Spleen (tissue), 11 donors: ENCODE data around the gene RBMS2. TPM values are rescaled to one million over a fixed set of nuclear protein-coding genes. Genes with fewer than 3 reads are reported as not detected.

Experiments used
- DNase-seq: peaks from one replicate; pipeline ENCODE4 v3.0.0-alpha.2; 2020
- H3K27ac ChIP-seq, 8 donors: fragments of 200-600 bp; sonication (generic) in 7 of 8; 1 replicate in 4 of 8; 2 replicates in 4 of 8; pipeline versions ENCODE4 v1.5.0 to v1.8.0; 2016 to 2021; ENCODE audit warnings: inconsistent platforms in 4 of 8, mild to moderate bottlenecking in 4 of 8, moderate library complexity in 1 of 8
- H3K27me3 ChIP-seq, 7 donors: fragments of 200-600 bp; sonication (generic) in 6 of 7; replicated peaks in 1 of 7; 1 replicate in 4 of 7; 2 replicates in 3 of 7; pipeline versions ENCODE4 v1.5.0 to v1.8.0; 2016 to 2021; ENCODE audit warnings: inconsistent platforms in 3 of 7, mild to moderate bottlenecking in 1 of 7
- H3K36me3 ChIP-seq, 6 donors: fragments of 200-600 bp; sonication (generic) in 5 of 6; 1 replicate in 4 of 6; 2 replicates in 2 of 6; pipeline versions ENCODE4 v1.5.0 to v1.8.0; 2016 to 2021; ENCODE audit warnings: inconsistent platforms in 2 of 6
- H3K4me1 ChIP-seq, 6 donors: fragments of 200-600 bp; sonication (generic) in 5 of 6; 1 replicate in 3 of 6; 2 replicates in 3 of 6; pipeline versions ENCODE4 v1.5.0 to v1.8.0; 2016 to 2021; ENCODE audit warnings: inconsistent platforms in 3 of 6
- H3K4me3 ChIP-seq, 8 donors: fragments of 200-600 bp; sonication (generic) in 7 of 8; 1 replicate in 4 of 8; 2 replicates in 4 of 8; pipeline versions ENCODE4 v1.5.0 to v1.8.0; 2016 to 2021; ENCODE audit warnings: inconsistent platforms in 4 of 8, mild to moderate bottlenecking in 4 of 8, moderate library complexity in 2 of 8
- H3K9me3 ChIP-seq, 8 donors: fragments of 200-600 bp; sonication (generic) in 7 of 8; 1 replicate in 4 of 8; 2 replicates in 4 of 8; pipeline versions ENCODE4 v1.5.0 to v1.8.0; 2016 to 2021; ENCODE audit warnings: inconsistent platforms in 4 of 8
- CTCF ChIP-seq, 11 experiments: fragments of 200-600 bp in 7 of 11; fragments of 450-650 bp in 4 of 11; sonication (generic) in 4 of 11; IDR thresholded peaks in 8 of 11; conservative IDR thresholded peaks in 3 of 11; 1 replicate in 7 of 11; 2 replicates in 4 of 11; pipeline versions ENCODE4 v1.4.0 to v1.8.0; 2016 to 2021; ENCODE audit warnings: antibody characterized with exemption in 11 of 11, inconsistent platforms in 4 of 11, mild to moderate bottlenecking in 1 of 11
- POLR2AphosphoS5 ChIP-seq, 3 donors: sonication (generic); formaldehyde crosslinking; IDR thresholded peaks; one replicate each; pipeline ENCODE4 v1.5.1; 2017; ENCODE audit warnings: antibody characterized with exemption in 3 of 3
- whole genome bisulfite sequencing, 5 donors: extraction: QIAGEN DNeasy Blood & Tissue Kit in 3 of 5; methylation state at CpG; one replicate each; pipeline versions ENCODE4 v1.1.5 to v1.1.7; 2013 to 2018; 5-methylcytosine and 5-hydroxymethylcytosine counted together
- intact Hi-C: fragments of 100-400 bp; cut with DNase I; formaldehyde crosslinking; loops from one replicate; pipeline ENCODE4 v1.15.0; 2023; ENCODE audit warnings: low total_unique reads
- polyA plus RNA-seq, 3 donors: library from polyadenylated mRNA; stranded (reverse); fragments of 200-250 nt; gene quantifications; one replicate each; pipeline ENCODE4 v1.2.1, GENCODE V29; 2013
- small RNA-seq, 4 donors: library from RNA; depleted of rRNA; stranded (forward); fragments of <200 nt; gene quantifications; one replicate each; pipeline ENCODE3, GENCODE V24; 2016
- total RNA-seq, 7 donors: library from RNA; depleted of rRNA in 3 of 7; stranded (reverse); fragments of >200 nt in 3 of 7; fragmentation: NEBNext Ultra II Directional in 4 of 7; extraction: Animal tissue kit (Norgen Biotek cat#: 25700) in 4 of 7; gene quantifications; one replicate each; pipeline versions ENCODE4 v1.1.0 to v1.2.1, GENCODE V29; 2016 to 2021
- donor health status: healthy with polysubstance abuse.
- donor health status: DM: no; HTN: no; CAD: no; lungs with moderate emphysema.
- donor health status: DM: no; HTN: no; CAD: no.
- donor health status: Bipolar disorder and iron deficiency.
- donor health status: healthy.
- donor health status: DM: no; HTN: no; CAD: no.
- donor health status: DM: yes; HTN: yes; CAD: no.

RBMS2 gene
- total and polyA plus RNA-seq, 10 donors = 3.0 to 65.4 (median 26.2) TPM

GRCh38 chr12:56645201-56645716, 123.6 kb downstream of the RBMS2 start:
- Histone ChIP-seq H3K27ac (peak overlapping the region; percentile 92 to 97 (median 94)), H3K27me3 (no peaks in the 10 kb centered on the region), H3K36me3 (peaks cover 3 to 47% (median 44%) of the 10 kb centered on the region in 6 donors), H3K4me3 (peak overlapping the region; percentile 76 to 99 (median 89)), H3K9me3 (no peaks in the 10 kb centered on the region), H3K4me1 (peaks cover 23 to 58% (median 42%) of the 10 kb centered on the region in 6 donors)
- DNase-seq = peak; percentile 83
- TF ChIP-seq POLR2AphosphoS5 (IDR thresholded peaks at IDR 0.05) (no peak), CTCF (IDR thresholded peaks at IDR 0.05 in 8 of 11, conservative IDR thresholded peaks at IDR 0.05 in 3 of 11) (peak in 1 of 11 experiments; percentile 4)
- 0 to 1% (median 1%) methylated on average over 29 of the region's 29 CpGs for WGBS, 5 donors
- intact Hi-C loops = loop anchor here (5.0 kb wide), 1 partner anchor 37 kb away; no protein-coding TSS in a partner anchor

Small RNA genes within 50 kb of the gene (small RNA-seq; reads per million reads assigned to genes)
- 0 reads per million in 4 donors for gene RNU6-343P
- 10,318 to 17,698 (median 15,211) reads per million in 4 donors for gene SNORD59A

Other genes with a start within 250 kb of the RBMS2 start
- gene CS, start 221.5 kb upstream of the RBMS2 start, total RNA-seq = 100 to 1,000 TPM; 115 to 141 (median 132) TPM
- gene CS, start 221.5 kb upstream of the RBMS2 start, polyA plus RNA-seq = 10 to 100 TPM; 35.6 to 45.8 (median 36.6) TPM
- gene CNPY2, start 205.8 kb upstream of the RBMS2 start, total RNA-seq = 10 to 100 TPM; 63.0 to 79.7 (median 71.9) TPM
- 10 to 100 TPM; 81.9 to 86.9 (median 86.7) TPM for gene CNPY2, start 205.8 kb upstream of the RBMS2 start, polyA plus RNA-seq
- gene PAN2, start 187.8 kb upstream of the RBMS2 start, total RNA-seq = 100 to 1,000 TPM in 4 of 7 donors, 10 to 100 TPM in 3; 47.4 to 132 (median 100) TPM
- 10 to 100 TPM; 34.8 to 56.5 (median 54.4) TPM for gene PAN2, start 187.8 kb upstream of the RBMS2 start, polyA plus RNA-seq
- 1 to 10 TPM; 1.1 to 4.5 (median 2.0) TPM for gene IL23A, start 182.9 kb upstream of the RBMS2 start, total RNA-seq
- 1 to 10 TPM; 1.8 to 4.0 (median 3.6) TPM for gene IL23A, start 182.9 kb upstream of the RBMS2 start, polyA plus RNA-seq
- 100 to 1,000 TPM; 219 to 262 (median 233) TPM for gene STAT2, start 161.7 kb upstream of the RBMS2 start, total RNA-seq
- 10 to 100 TPM; 41.5 to 89.7 (median 71.7) TPM for gene STAT2, start 161.7 kb upstream of the RBMS2 start, polyA plus RNA-seq
- gene APOF, start 159.0 kb upstream of the RBMS2 start, total RNA-seq = not detected
- gene APOF, start 159.0 kb upstream of the RBMS2 start, polyA plus RNA-seq = not detected
- gene TIMELESS, start 72.4 kb upstream of the RBMS2 start, total RNA-seq = 10 to 100 TPM in 6 of 7 donors, 1 to 10 TPM in 1; 9.9 to 17.7 (median 13.3) TPM
- 10 to 100 TPM; 10.0 to 10.7 (median 10.5) TPM for gene TIMELESS, start 72.4 kb upstream of the RBMS2 start, polyA plus RNA-seq
- under 1 TPM in 1 of 7 donors, not detected in 6; 0.52 TPM for gene MIP, start 67.2 kb upstream of the RBMS2 start, total RNA-seq
- gene MIP, start 67.2 kb upstream of the RBMS2 start, polyA plus RNA-seq = under 1 TPM in 2 of 3 donors, not detected in 1; 0.07 to 0.14 TPM
- 1 to 10 TPM; 2.8 to 4.9 (median 4.2) TPM for gene SPRYD4, start 53.2 kb upstream of the RBMS2 start, total RNA-seq
- 1 to 10 TPM; 1.4 to 2.5 (median 1.8) TPM for gene SPRYD4, start 53.2 kb upstream of the RBMS2 start, polyA plus RNA-seq
- 1 to 10 TPM in 6 of 7 donors, under 1 TPM in 1; 0.83 to 2.4 (median 1.7) TPM for gene GLS2, start 33.7 kb upstream of the RBMS2 start, total RNA-seq
- gene GLS2, start 33.7 kb upstream of the RBMS2 start, polyA plus RNA-seq = 1 to 10 TPM; 1.1 to 2.2 (median 1.7) TPM
- 100 to 1,000 TPM; 140 to 238 (median 166) TPM for gene BAZ2A, start 108.5 kb downstream of the RBMS2 start, total RNA-seq
- gene BAZ2A, start 108.5 kb downstream of the RBMS2 start, polyA plus RNA-seq = 10 to 100 TPM in 2 of 3 donors, 1 to 10 TPM in 1; 8.8 to 42.5 (median 12.5) TPM
- gene ATP5F1B, start 124.2 kb downstream of the RBMS2 start, total RNA-seq = 100 to 1,000 TPM; 262 to 375 (median 339) TPM
- gene ATP5F1B, start 124.2 kb downstream of the RBMS2 start, polyA plus RNA-seq = 100 to 1,000 TPM; 223 to 272 (median 240) TPM
- gene PTGES3, start 166.5 kb downstream of the RBMS2 start, total RNA-seq = 100 to 1,000 TPM in 5 of 7 donors, 10 to 100 TPM in 2; 84.1 to 163 (median 133) TPM
- gene PTGES3, start 166.5 kb downstream of the RBMS2 start, polyA plus RNA-seq = 100 to 1,000 TPM in 2 of 3 donors, 10 to 100 TPM in 1; 80.6 to 154 (median 114) TPM
- 100 to 1,000 TPM; 535 to 885 (median 701) TPM for gene NACA, start 203.5 kb downstream of the RBMS2 start, total RNA-seq
- gene NACA, start 203.5 kb downstream of the RBMS2 start, polyA plus RNA-seq = 1,000 to 10,000 TPM; 1,928 to 3,231 (median 2,748) TPM
- 10 to 100 TPM; 10.1 to 23.0 (median 11.4) TPM for gene PRIM1, start 230.5 kb downstream of the RBMS2 start, total RNA-seq
- gene PRIM1, start 230.5 kb downstream of the RBMS2 start, polyA plus RNA-seq = 10 to 100 TPM in 1 of 3 donors, 1 to 10 TPM in 2; 5.2 to 10.0 (median 8.1) TPM
- gene HSD17B6, start 241.5 kb downstream of the RBMS2 start, total RNA-seq = 10 to 100 TPM; 13.7 to 93.4 (median 61.5) TPM
- 10 to 100 TPM in 2 of 3 donors, 1 to 10 TPM in 1; 6.4 to 40.0 (median 13.3) TPM for gene HSD17B6, start 241.5 kb downstream of the RBMS2 start, polyA plus RNA-seq